PC-9 (cell line): Measurements from ENCODE around the gene ZNF691. TPM values are rescaled to one million over a fixed set of nuclear protein-coding genes. Genes with fewer than 3 reads are reported as not detected.
A peak's percentile ranks its signal among the peaks of the same experiment; 100 is the strongest.
"Not testable (repeated sequence)": the region's sequence is repeated elsewhere in the genome, so short reads cannot be mapped to it uniquely, and the experiment has no call there.

Experiments used
- BruUV-seq: library from RNA; stranded (reverse); fragments of 400-500 nt; replicated peaks from 2 replicates; lab custom pipeline; 2021; lab: Mats Ljungman, UMichigan
- CTCF ChIA-PET: fragments of 300-600 bp; sonication (Branson Sonifier 250); formaldehyde crosslinking; loops from one replicate; lab custom pipeline; 2022; ENCODE audit warnings: antibody characterized with exemption; lab: Charles Lee
- POLR2A ChIA-PET: fragments of 300-600 bp; sonication (Branson Sonifier 250); formaldehyde crosslinking; loops from one replicate; lab custom pipeline; 2022; ENCODE audit warnings: antibody characterized with exemption; ENCODE audit not compliant: unreplicated experiment; lab: Charles Lee
- DNase-seq, 2 experiments: peaks; one replicate each; pipeline versions ENCODE4 v3.0.0 to v3.0.0-alpha.2; 2015 to 2022; ENCODE audit warnings: mixed read lengths in 1 of 2
- H2AFZ ChIP-seq: fragments of 200-600 bp; sonication (generic); 2 replicates; pipeline ENCODE4 v1.8.1; 2017; ENCODE audit warnings: antibody characterized with exemption
- H3F3A ChIP-seq: fragments of 200-600 bp; sonication (generic); 2 replicates; pipeline ENCODE4 v1.8.1; 2017; ENCODE audit warnings: antibody characterized with exemption, mild to moderate bottlenecking, low read depth; ENCODE audit not compliant: insufficient read depth
- H3K27ac ChIP-seq: fragments of 200-600 bp; sonication (generic); 2 replicates; pipeline ENCODE4 v1.6.1; 2016; ENCODE audit warnings: mixed run types
- H3K27me3 ChIP-seq: fragments of 200-600 bp; sonication (generic); 2 replicates; pipeline ENCODE4 v1.6.1; 2016; ENCODE audit warnings: low read depth, mixed run types; ENCODE audit not compliant: insufficient read depth
- H3K36me3 ChIP-seq: fragments of 200-600 bp; sonication (generic); 2 replicates; pipeline ENCODE4 v1.6.1; 2016; ENCODE audit warnings: low read depth, mixed run types
- H3K4me1 ChIP-seq: fragments of 200-600 bp; sonication (generic); replicated peaks from 2 replicates; pipeline ENCODE4 v1.6.1; 2016; ENCODE audit warnings: mixed run types; ENCODE audit not compliant: insufficient read depth
- H3K4me2 ChIP-seq: fragments of 200-600 bp; sonication (generic); 2 replicates; pipeline ENCODE4 v1.6.1; 2017; ENCODE audit warnings: mixed run types
- H3K4me3 ChIP-seq: fragments of 200-600 bp; sonication (generic); 2 replicates; pipeline ENCODE4 v1.6.1; 2016; ENCODE audit warnings: mixed run types
- H3K79me2 ChIP-seq: fragments of 200-600 bp; sonication (generic); 2 replicates; pipeline ENCODE4 v1.6.1; 2017; ENCODE audit warnings: low read depth, mixed run types
- H3K9me2 ChIP-seq: fragments of 200-600 bp; sonication (generic); 2 replicates; pipeline ENCODE4 v1.8.1; 2017; ENCODE audit warnings: mild to moderate bottlenecking; ENCODE audit not compliant: insufficient read depth
- H3K9me3 ChIP-seq: fragments of 200-600 bp; sonication (generic); 2 replicates; pipeline ENCODE4 v1.8.1; 2016; ENCODE audit warnings: low read depth; ENCODE audit not compliant: insufficient read depth
- H4K20me1 ChIP-seq: fragments of 200-600 bp; sonication (generic); 2 replicates; pipeline ENCODE4 v1.8.1; 2017; ENCODE audit not compliant: insufficient read depth
- CTCF ChIP-seq: fragments of 200-600 bp; sonication (generic); conservative IDR thresholded peaks from 2 replicates; pipeline ENCODE4 v1.6.1; 2017; ENCODE audit warnings: mixed run types, antibody characterized with exemption, mild to moderate bottlenecking, moderate library complexity
- EZH2 ChIP-seq: fragments of 200-600 bp; sonication (generic); IDR thresholded peaks from 2 replicates; pipeline ENCODE4 v1.8.0; 2017; ENCODE audit warnings: antibody characterized with exemption, low read depth
- intact Hi-C: fragments of 100-400 bp; cut with micrococcal nuclease; formaldehyde crosslinking; loops from one replicate; pipeline ENCODE4 v1.10.0; 2022; ENCODE audit not compliant: unreplicated experiment
- total RNA-seq: library from RNA; stranded (reverse); gene quantifications from 2 replicates; pipeline ENCODE4 v1.2.3, GENCODE V29; 2021

ZNF691 gene
- total RNA-seq, 1 experiment from 2014 or later, result 11.4 TPM

GRCh38 chr1:42889264-42889663 is 42.9 kb downstream of the ZNF691 start:
- Histone ChIP-seq H3K9me3 (0 out of 2 replicates have a peak, but pooled peaks cover under 1% of the 10 kb centered on the region), H3K79me2 (no peaks in the 10 kb centered on the region), H3F3A (no peaks in the 10 kb centered on the region), H3K36me3 (no peaks in the 10 kb centered on the region), H4K20me1 (no peaks in the 10 kb centered on the region), H3K9me2 (no peaks in the 10 kb centered on the region), H3K4me3 (no peak overlapping the region), H3K27me3 (no peaks in the 10 kb centered on the region), H2AFZ (no peak overlapping the region), H3K4me1 (no peaks in the 10 kb centered on the region), H3K4me2 (no peak overlapping the region), H3K27ac (no peak overlapping the region)
- no TSS peak for BruUV-seq
- intact Hi-C loops, result no loop called here
- TF ChIP-seq EZH2 (no peak), CTCF (no peak)
- no peak for DNase-seq
- POLR2A ChIA-PET, result no interaction called here
- CTCF ChIA-PET, result no interaction called here

GRCh38 chr1:42891465-42892138 is 45.2 kb downstream of the ZNF691 start:
- Histone ChIP-seq H3K27me3 (no peaks in the 10 kb centered on the region), H3K36me3 (no peaks in the 10 kb centered on the region), H3F3A (no peaks in the 10 kb centered on the region), H3K4me2 (no peak overlapping the region), H3K27ac (no peak overlapping the region), H3K4me1 (no peaks in the 10 kb centered on the region), H4K20me1 (no peaks in the 10 kb centered on the region), H3K9me3 (0 out of 2 replicates have a peak, but pooled peaks cover 5% of the 10 kb centered on the region), H2AFZ (no peak overlapping the region), H3K4me3 (no peak overlapping the region), H3K79me2 (no peaks in the 10 kb centered on the region), H3K9me2 (no peaks in the 10 kb centered on the region)
- ChIA-PET POLR2A (interaction anchor here (0.6 kb wide), 1 partner anchor 214 kb away, joined by 5 read pairs; no protein-coding TSS in a partner anchor), CTCF (no interaction called here)
- no peak for TF ChIP-seq EZH2
- no peak for TF ChIP-seq CTCF
- BruUV-seq, result no TSS peak
- intact Hi-C loops, result no loop called here
- DNase-seq, result no peak

- H3K4me3 ChIP-seq, H3K79me2 ChIP-seq, intact Hi-C loops, POLR2A ChIA-PET, BruUV-seq, DNase-seq, H3F3A ChIP-seq, H2AFZ ChIP-seq, H3K27ac ChIP-seq, H3K9me2 ChIP-seq, H3K9me3 ChIP-seq, H3K27me3 ChIP-seq, H3K36me3 ChIP-seq, H4K20me1 ChIP-seq: not testable (repeated sequence)
- Histone ChIP-seq H3K4me1 (peaks cover 11% of the 10 kb centered on the region), H3K4me2 (peak overlapping the region; percentile 20; the same call in 1 of the 2 replicates)
- CTCF ChIA-PET, result interaction anchor here (1.4 kb wide), 1 partner anchor 15 kb away, joined by 3 read pairs; no protein-coding TSS in a partner anchor
Observed at GRCh38 chr1:42899960-42900359, 53.5 kb downstream of the ZNF691 start.

Other genes starting within 250 kb of the ZNF691 start
- 82.7 and 102 TPM in 2 replicates for gene PPIH, start 188.2 kb upstream of the ZNF691 start, total RNA-seq
- gene YBX1, start 164.2 kb upstream of the ZNF691 start, total RNA-seq, result 656 and 1,130 TPM in 2 replicates
- gene CLDN19, start 106.4 kb upstream of the ZNF691 start, total RNA-seq, result not detected in 2 replicates
- 22.8 and 45.5 TPM in 2 replicates for gene P3H1, start 79.6 kb upstream of the ZNF691 start, total RNA-seq
- 5.6 and 8.3 TPM in 2 replicates for gene C1orf50, start 79.4 kb upstream of the ZNF691 start, total RNA-seq
- 0.28 and 1.0 TPM in 2 replicates for gene TMEM269, start 61.6 kb upstream of the ZNF691 start, total RNA-seq
- 20.8 and 31.2 TPM in 2 replicates for gene ERMAP, start 29.5 kb upstream of the ZNF691 start, total RNA-seq
- 32.3 and 32.6 TPM in 2 replicates for gene SVBP, start 29.2 kb upstream of the ZNF691 start, total RNA-seq
- gene SLC2A1, start 112.3 kb downstream of the ZNF691 start, total RNA-seq, result 327 and 337 TPM in 2 replicates